HepG2 (cell line): ENCODE data around the gene DCC. TPM values are rescaled to one million over a fixed set of nuclear protein-coding genes. Genes with fewer than 3 reads are reported as not detected.

ENCODE experiments used
- ATAC-seq: fragments of 200-7000 bp; cut with Tn5 transposase; 3 replicates; pipeline ENCODE4 v1.9.1; 2020; ENCODE audit warnings: mild to moderate bottlenecking, moderate library complexity
- BruUV-seq: library from RNA; stranded (reverse); fragments of 400-500 nt; replicated peaks from 2 replicates; lab custom pipeline; 2021; lab: Mats Ljungman, UMichigan
- CTCF ChIA-PET: fragments of 300-600 bp; formaldehyde crosslinking; extraction: SDS; loops from one replicate; lab custom pipeline; 2021; ENCODE audit warnings: low total read pairs, inconsistent platforms, low intra/inter-chr PET ratio; lab: Yijun Ruan, JAX
- POLR2A ChIA-PET: fragments of 350-600 bp; sonication (Branson Sonifier 250); formaldehyde crosslinking; loops from one replicate; lab custom pipeline; 2020; ENCODE audit warnings: antibody characterized with exemption, inconsistent platforms; lab: Yijun Ruan, JAX
- DNase-seq: peaks from one replicate; pipeline ENCODE4 v3.0.0-alpha.2; 2015; ENCODE audit warnings: low spot score
- FAIRE-seq: peaks from 3 replicates; lab custom pipeline; 2011; peaks lifted over from hg19 to GRCh38; lab: Jason Lieb, UNC
- H2AFZ ChIP-seq: one replicate; pipeline ENCODE4 v1.6.1; 2011; ENCODE audit warnings: low read length, inconsistent platforms
- H3K27ac ChIP-seq: fragments of 300-600 bp; 3 replicates; pipeline ENCODE4 v1.8.0; 2011; ENCODE audit warnings: mixed run types, mild to moderate bottlenecking, mixed read lengths, low read length, inconsistent platforms; ENCODE audit not compliant: insufficient read depth; ENCODE audit errors: extremely low read length
- H3K27me3 ChIP-seq, 2 experiments: fragments of 200-600 bp in 1 of 2; 2 replicates in 1 of 2; 3 replicates in 1 of 2; pipeline versions ENCODE4 v1.6.0 to v1.8.0; 2011; ENCODE audit warnings: low read length in 2 of 2, mild to moderate bottlenecking in 2 of 2, moderate library complexity in 2 of 2, inconsistent platforms in 1 of 2; ENCODE audit not compliant: insufficient read depth in 2 of 2, control insufficient read depth in 1 of 2
- H3K36me3 ChIP-seq, 2 experiments: fragments of 200-600 bp in 1 of 2; replicated peaks in 1 of 2; 2 replicates in 1 of 2; 3 replicates in 1 of 2; pipeline versions ENCODE4 v1.5.1 to v1.8.0; 2011; ENCODE audit warnings: low read length in 2 of 2, inconsistent platforms in 1 of 2; ENCODE audit not compliant: insufficient read depth in 2 of 2, control insufficient read depth in 1 of 2
- H3K4me1 ChIP-seq: 2 replicates; pipeline ENCODE4 v1.5.1; 2012; ENCODE audit warnings: low read length, inconsistent platforms; ENCODE audit not compliant: insufficient read depth
- H3K4me2 ChIP-seq: 2 replicates; pipeline ENCODE4 v1.6.0; 2011; ENCODE audit warnings: low read depth, low read length, inconsistent platforms
- H3K4me3 ChIP-seq, 3 experiments: fragments of 200-600 bp in 1 of 3; sonication (generic), shearing (Covaris generic) in 1 of 3; replicated peaks in 1 of 3; 2 replicates each; pipeline ENCODE4 v1.5.1; 2011 to 2016; ENCODE audit warnings: low read length in 3 of 3, inconsistent platforms in 2 of 3, low read depth in 2 of 3, mild to moderate bottlenecking in 2 of 3, control low read depth in 1 of 3, mixed read lengths in 1 of 3; ENCODE audit not compliant: insufficient read depth in 1 of 3
- H3K79me2 ChIP-seq: one replicate; pipeline ENCODE4 v1.6.1; 2011; ENCODE audit warnings: low read length, inconsistent platforms; ENCODE audit not compliant: insufficient read depth
- H3K9ac ChIP-seq: 2 replicates; pipeline ENCODE4 v1.6.0; 2011; ENCODE audit warnings: mild to moderate bottlenecking, low read depth, low read length, inconsistent platforms; ENCODE audit not compliant: insufficient read depth
- H3K9me3 ChIP-seq: 2 replicates; pipeline ENCODE4 v1.5.1; 2012; ENCODE audit warnings: mild to moderate bottlenecking, low read length
- H4K20me1 ChIP-seq: 2 replicates; pipeline ENCODE4 v1.6.0; 2011; ENCODE audit warnings: inconsistent platforms, mild to moderate bottlenecking, low read length, moderate library complexity; ENCODE audit not compliant: insufficient read depth
- FOXO1 ChIP-seq: sonication (generic); formaldehyde crosslinking; IDR thresholded peaks from 2 replicates; pipeline ENCODE4 v1.4.0; 2020; ENCODE audit warnings: missing genetic modification reagents
- KDM5A ChIP-seq: fragments of 200-600 bp; sonication (generic); IDR thresholded peaks from 2 replicates; pipeline ENCODE4 v1.7.0; 2018; ENCODE audit warnings: antibody characterized with exemption, mild to moderate bottlenecking, low read length, borderline replicate concordance
- REST ChIP-seq, 2 experiments: IDR thresholded peaks; 2 replicates each; pipeline ENCODE4 v1.6.1; 2011 to 2012; ENCODE audit warnings: low read length in 2 of 2, borderline replicate concordance in 1 of 2, low read depth in 1 of 2, mild to moderate bottlenecking in 1 of 2, moderate library complexity in 1 of 2
- SMC3 ChIP-seq: IDR thresholded peaks from 2 replicates; pipeline ENCODE4 v1.6.1; 2011; ENCODE audit warnings: low read length, improper control_type of control experiment
- SRF ChIP-seq: IDR thresholded peaks from 2 replicates; pipeline ENCODE4 v1.6.1; 2011; ENCODE audit warnings: mild to moderate bottlenecking, low read depth, low read length, moderate library complexity
- TFDP2 ChIP-seq: sonication (generic); formaldehyde crosslinking; IDR thresholded peaks from 2 replicates; pipeline ENCODE4 v1.4.0; 2020; ENCODE audit warnings: missing genetic modification reagents
- THRA ChIP-seq: sonication (generic); formaldehyde crosslinking; IDR thresholded peaks from 2 replicates; pipeline ENCODE4 v1.4.0; 2020; ENCODE audit warnings: missing genetic modification reagents, borderline replicate concordance
- TRIM24 ChIP-seq: sonication (generic); formaldehyde crosslinking; IDR thresholded peaks from 2 replicates; pipeline ENCODE4 v1.8.0; 2022; ENCODE audit warnings: mild to moderate bottlenecking, missing genetic modification reagents
- ZBTB46 ChIP-seq: sonication (generic); formaldehyde crosslinking; IDR thresholded peaks from 2 replicates; pipeline ENCODE4 v1.4.0; 2020; ENCODE audit warnings: mild to moderate bottlenecking, missing genetic modification reagents, borderline replicate concordance
- ZMYM2 ChIP-seq: sonication (generic); formaldehyde crosslinking; IDR thresholded peaks from 2 replicates; pipeline ENCODE4 v1.8.0; 2022; ENCODE audit warnings: mild to moderate bottlenecking, missing genetic modification reagents
- ZNF678 ChIP-seq: sonication (generic); formaldehyde crosslinking; IDR thresholded peaks from 2 replicates; pipeline ENCODE4 v1.4.0; 2020; ENCODE audit warnings: mild to moderate bottlenecking, missing genetic modification reagents
- ZNF775 ChIP-seq: sonication (generic); formaldehyde crosslinking; IDR thresholded peaks from 2 replicates; pipeline ENCODE4 v1.4.0; 2020; ENCODE audit warnings: missing genetic modification reagents, mild to moderate bottlenecking, moderate library complexity, borderline replicate concordance
- ZSCAN30 ChIP-seq: sonication (generic); formaldehyde crosslinking; IDR thresholded peaks from 2 replicates; pipeline ENCODE4 v1.5.0; 2020; ENCODE audit warnings: mild to moderate bottlenecking, missing genetic modification reagents
- WGBS: methylation state at CpG from one replicate; pipeline ENCODE4 v1.1.6; 2017; ENCODE audit warnings: low lambda C conversion rate; 5-methylcytosine and 5-hydroxymethylcytosine counted together
- in situ Hi-C: cut with HindIII; loops from 2 replicates; pipeline ENCODE4 v1.10.0; 2017; ENCODE audit warnings: low pct_unique_long_range_greater_than_20kb; ENCODE audit not compliant: extremely low pct_ligation_motif_present
- intact Hi-C: fragments of 100-400 bp; cut with micrococcal nuclease; formaldehyde crosslinking; loops from one replicate; pipeline ENCODE4 v1.10.0; 2022; ENCODE audit not compliant: unreplicated experiment
- polyA plus RNA-seq, 8 experiments: library from polyadenylated mRNA; depleted of rRNA in 3 of 8; stranded (reverse) in 7 of 8; unstranded in 1 of 8; fragments of >200 nt; fragmentation: Illumina TruSeq in 4 of 8; extraction: Trizol in 4 of 8; gene quantifications; 2 replicates each; pipeline versions ENCODE4 v1.2.1 to v1.2.3, GENCODE V29; 2011 to 2016; ENCODE audit warnings: low read depth in 4 of 8, missing spikeins in 1 of 8, mixed read lengths in 1 of 8; ENCODE audit not compliant: insufficient read depth in 1 of 8
- total RNA-seq, 5 experiments: library from RNA; depleted of rRNA; stranded (reverse); fragments of >200 nt; fragmentation: Illumina TruSeq; extraction: Trizol; gene quantifications; 2 replicates each; pipeline ENCODE4 v1.2.3, GENCODE V29; 2016; ENCODE audit warnings: low read depth in 1 of 5

The DCC gene
- total and polyA plus RNA-seq, 2 of the 13 experiments (the other 11 are each of a cell fraction or from before 2014, with no cell fraction given): not detected

- Histone ChIP-seq H3K4me1 (no peaks in the 10 kb centered on the region), H2AFZ (no peak overlapping the region), H3K27ac (no peak overlapping the region), H3K36me3 (no peaks in the 10 kb centered on the region), H3K9me3 (no peaks in the 10 kb centered on the region; the same call in 1 of the 2 replicates), H3K9ac (no peak overlapping the region), H3K79me2 (no peaks in the 10 kb centered on the region), H3K4me2 (no peak overlapping the region), H4K20me1 (no peaks in the 10 kb centered on the region), H3K4me3 (no peak overlapping the region), H3K27me3 (no peaks in the 10 kb centered on the region)
- no peak for DNase-seq
- no peak for ATAC-seq
- TF ChIP-seq THRA (CRISPR knock-in tag) (no peak), SRF (no peak), ZSCAN30 (no peak), SMC3 (no peak), REST (IDR thresholded peaks at IDR 0.05; ENCODE audit: borderline replicate concordance in 1 of 2, low read depth in 1 of 2, low read length in 2 of 2) (no peak), KDM5A (no peak), TRIM24 (CRISPR knock-in tag) (no peak), ZMYM2 (no peak), ZNF775 (CRISPR knock-in tag) (no peak), ZBTB46 (no peak), FOXO1 (CRISPR knock-in tag) (no peak), TFDP2 (CRISPR knock-in tag) (no peak), ZNF678 (CRISPR knock-in tag) (no peak)
- in situ Hi-C loops (no loop called here), intact Hi-C loops (no loop called here)
- FAIRE-seq: no peak
- no TSS peak for BruUV-seq
- WGBS: 0% methylated on average over 1 of the region's 1 CpG
- ChIA-PET POLR2A (no interaction called here), CTCF (no interaction called here)
Observed at GRCh38 chr18:52582516-52582915, 242.5 kb downstream of the DCC start.
